Liver (tissue), 3 donors: ENCODE results near the gene TXNDC11.

Experiments
- HNF4G ChIP-seq: IDR thresholded peaks from 2 replicates; pipeline ENCODE4 v1.6.1; 2016; ENCODE audit warnings: antibody characterized with exemption
- JUND ChIP-seq, 2 donors: IDR thresholded peaks; 2 replicates each; pipeline ENCODE4 v1.6.1; 2016; ENCODE audit warnings: antibody characterized with exemption in 2 of 2
- RAD21 ChIP-seq, 2 donors: IDR thresholded peaks; 2 replicates each; pipeline ENCODE4 v1.6.1; 2016; ENCODE audit warnings: antibody characterized with exemption in 2 of 2, mild to moderate bottlenecking in 2 of 2
- SP1 ChIP-seq: IDR thresholded peaks from 2 replicates; pipeline ENCODE4 v1.6.1; 2018; ENCODE audit warnings: antibody characterized with exemption, mild to moderate bottlenecking
- TAF1 ChIP-seq: conservative IDR thresholded peaks from 2 replicates; pipeline ENCODE4 v1.6.1; 2016; ENCODE audit warnings: antibody characterized with exemption, mild to moderate bottlenecking
- YY1 ChIP-seq: IDR thresholded peaks from 2 replicates; pipeline ENCODE4 v1.6.1; 2016; ENCODE audit warnings: antibody characterized with exemption, mild to moderate bottlenecking
- ZBTB33 ChIP-seq: IDR thresholded peaks from 2 replicates; pipeline ENCODE4 v1.6.1; 2016; ENCODE audit warnings: antibody characterized with exemption
- TF ChIP-seq, protein P1 (sequence below): fragments of 150-350 bp; IDR thresholded peaks from 2 replicates; pipeline ENCODE4 v1.5.1; 2017; ENCODE audit warnings: improper control_type of control experiment, low read depth, low read length; ENCODE audit not compliant: missing input control
- TF ChIP-seq, protein P2 (sequence below): IDR thresholded peaks from 2 replicates; pipeline ENCODE4 v1.6.1; 2016; ENCODE audit warnings: antibody characterized with exemption
- TF ChIP-seq, protein P3 (sequence below): IDR thresholded peaks from 2 replicates; pipeline ENCODE4 v1.6.1; 2016; ENCODE audit warnings: antibody characterized with exemption, mild to moderate bottlenecking
- donor health status: healthy.
- donor health status: healthy.

GRCh38 chr16:11699234-11699894 is 43.3 kb downstream of the TXNDC11 start:
- TF ChIP-seq, protein P1, sequence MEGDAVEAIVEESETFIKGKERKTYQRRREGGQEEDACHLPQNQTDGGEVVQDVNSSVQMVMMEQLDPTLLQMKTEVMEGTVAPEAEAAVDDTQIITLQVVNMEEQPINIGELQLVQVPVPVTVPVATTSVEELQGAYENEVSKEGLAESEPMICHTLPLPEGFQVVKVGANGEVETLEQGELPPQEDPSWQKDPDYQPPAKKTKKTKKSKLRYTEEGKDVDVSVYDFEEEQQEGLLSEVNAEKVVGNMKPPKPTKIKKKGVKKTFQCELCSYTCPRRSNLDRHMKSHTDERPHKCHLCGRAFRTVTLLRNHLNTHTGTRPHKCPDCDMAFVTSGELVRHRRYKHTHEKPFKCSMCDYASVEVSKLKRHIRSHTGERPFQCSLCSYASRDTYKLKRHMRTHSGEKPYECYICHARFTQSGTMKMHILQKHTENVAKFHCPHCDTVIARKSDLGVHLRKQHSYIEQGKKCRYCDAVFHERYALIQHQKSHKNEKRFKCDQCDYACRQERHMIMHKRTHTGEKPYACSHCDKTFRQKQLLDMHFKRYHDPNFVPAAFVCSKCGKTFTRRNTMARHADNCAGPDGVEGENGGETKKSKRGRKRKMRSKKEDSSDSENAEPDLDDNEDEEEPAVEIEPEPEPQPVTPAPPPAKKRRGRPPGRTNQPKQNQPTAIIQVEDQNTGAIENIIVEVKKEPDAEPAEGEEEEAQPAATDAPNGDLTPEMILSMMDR: no peak
- TF ChIP-seq JUND (IDR thresholded peaks at IDR 0.05) (no peak), RAD21 (IDR thresholded peaks at IDR 0.05) (no peak), TAF1 (no peak), ZBTB33 (no peak), SP1 (no peak), HNF4G (no peak), YY1 (no peak)
- TF ChIP-seq, protein P2, sequence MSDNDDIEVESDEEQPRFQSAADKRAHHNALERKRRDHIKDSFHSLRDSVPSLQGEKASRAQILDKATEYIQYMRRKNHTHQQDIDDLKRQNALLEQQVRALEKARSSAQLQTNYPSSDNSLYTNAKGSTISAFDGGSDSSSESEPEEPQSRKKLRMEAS: no peak
- TF ChIP-seq, protein P3, sequence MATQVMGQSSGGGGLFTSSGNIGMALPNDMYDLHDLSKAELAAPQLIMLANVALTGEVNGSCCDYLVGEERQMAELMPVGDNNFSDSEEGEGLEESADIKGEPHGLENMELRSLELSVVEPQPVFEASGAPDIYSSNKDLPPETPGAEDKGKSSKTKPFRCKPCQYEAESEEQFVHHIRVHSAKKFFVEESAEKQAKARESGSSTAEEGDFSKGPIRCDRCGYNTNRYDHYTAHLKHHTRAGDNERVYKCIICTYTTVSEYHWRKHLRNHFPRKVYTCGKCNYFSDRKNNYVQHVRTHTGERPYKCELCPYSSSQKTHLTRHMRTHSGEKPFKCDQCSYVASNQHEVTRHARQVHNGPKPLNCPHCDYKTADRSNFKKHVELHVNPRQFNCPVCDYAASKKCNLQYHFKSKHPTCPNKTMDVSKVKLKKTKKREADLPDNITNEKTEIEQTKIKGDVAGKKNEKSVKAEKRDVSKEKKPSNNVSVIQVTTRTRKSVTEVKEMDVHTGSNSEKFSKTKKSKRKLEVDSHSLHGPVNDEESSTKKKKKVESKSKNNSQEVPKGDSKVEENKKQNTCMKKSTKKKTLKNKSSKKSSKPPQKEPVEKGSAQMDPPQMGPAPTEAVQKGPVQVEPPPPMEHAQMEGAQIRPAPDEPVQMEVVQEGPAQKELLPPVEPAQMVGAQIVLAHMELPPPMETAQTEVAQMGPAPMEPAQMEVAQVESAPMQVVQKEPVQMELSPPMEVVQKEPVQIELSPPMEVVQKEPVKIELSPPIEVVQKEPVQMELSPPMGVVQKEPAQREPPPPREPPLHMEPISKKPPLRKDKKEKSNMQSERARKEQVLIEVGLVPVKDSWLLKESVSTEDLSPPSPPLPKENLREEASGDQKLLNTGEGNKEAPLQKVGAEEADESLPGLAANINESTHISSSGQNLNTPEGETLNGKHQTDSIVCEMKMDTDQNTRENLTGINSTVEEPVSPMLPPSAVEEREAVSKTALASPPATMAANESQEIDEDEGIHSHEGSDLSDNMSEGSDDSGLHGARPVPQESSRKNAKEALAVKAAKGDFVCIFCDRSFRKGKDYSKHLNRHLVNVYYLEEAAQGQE: no peak
